ENCODE results near the gene EXD2. TPM values are rescaled to one million over a fixed set of nuclear protein-coding genes. Genes with fewer than 3 reads are reported as not detected.

Gene EXD2
- total and polyA plus RNA-seq, 2 of the 13 experiments (the other 11 are each of a cell fraction or from before 2014, with no cell fraction given), result 9.5 to 15.1 TPM

- TF ChIP-seq CREB1 (IDR thresholded peaks at IDR 0.05) (no peak), CREB1 (CRISPR knock-in tag; IDR thresholded peaks at IDR 0.05) (no peak), HMGXB4 (CRISPR knock-in tag; IDR thresholded peaks at IDR 0.05; ENCODE audit: borderline replicate concordance in 1 of 2, low read depth in 1 of 2) (peak in 1 of 2 experiments; percentile 74; a peak in 2 of 4 replicates), ZNF274 (CRISPR knock-in tag; IDR thresholded peaks at IDR 0.05) (0 out of 2 replicates have a peak, but pooled peaks have one; percentile 54), TEF (CRISPR knock-in tag; IDR thresholded peaks at IDR 0.05) (no peak), ZNF687 (CRISPR knock-in tag; IDR thresholded peaks at IDR 0.05) (peak; percentile 68)
These were observed 69.7 kb downstream of the EXD2 start (continued) for GRCh38 chr14:69260861-69261564.

All from HepG2 (cell line).